HG02970 (cell line): Measurements from ENCODE around the gene EME2.
"Not testable (repeated sequence)": the region's sequence is repeated elsewhere in the genome, so short reads cannot be mapped to it uniquely, and the experiment has no call there.

Source experiments
- ATAC-seq: cut with Tn5 transposase; IDR thresholded peaks from one replicate; pipeline ENCODE4 v1.9.1; 2021; ENCODE audit warnings: mild to moderate bottlenecking, moderate library complexity, moderate number of reproducible peaks; ENCODE audit not compliant: unreplicated experiment, low FRiP score

Gene EME2, protein sequence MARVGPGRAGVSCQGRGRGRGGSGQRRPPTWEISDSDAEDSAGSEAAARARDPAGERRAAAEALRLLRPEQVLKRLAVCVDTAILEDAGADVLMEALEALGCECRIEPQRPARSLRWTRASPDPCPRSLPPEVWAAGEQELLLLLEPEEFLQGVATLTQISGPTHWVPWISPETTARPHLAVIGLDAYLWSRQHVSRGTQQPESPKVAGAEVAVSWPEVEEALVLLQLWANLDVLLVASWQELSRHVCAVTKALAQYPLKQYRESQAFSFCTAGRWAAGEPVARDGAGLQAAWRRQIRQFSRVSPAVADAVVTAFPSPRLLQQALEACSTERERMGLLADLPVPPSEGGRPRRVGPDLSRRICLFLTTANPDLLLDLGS

DNA sequence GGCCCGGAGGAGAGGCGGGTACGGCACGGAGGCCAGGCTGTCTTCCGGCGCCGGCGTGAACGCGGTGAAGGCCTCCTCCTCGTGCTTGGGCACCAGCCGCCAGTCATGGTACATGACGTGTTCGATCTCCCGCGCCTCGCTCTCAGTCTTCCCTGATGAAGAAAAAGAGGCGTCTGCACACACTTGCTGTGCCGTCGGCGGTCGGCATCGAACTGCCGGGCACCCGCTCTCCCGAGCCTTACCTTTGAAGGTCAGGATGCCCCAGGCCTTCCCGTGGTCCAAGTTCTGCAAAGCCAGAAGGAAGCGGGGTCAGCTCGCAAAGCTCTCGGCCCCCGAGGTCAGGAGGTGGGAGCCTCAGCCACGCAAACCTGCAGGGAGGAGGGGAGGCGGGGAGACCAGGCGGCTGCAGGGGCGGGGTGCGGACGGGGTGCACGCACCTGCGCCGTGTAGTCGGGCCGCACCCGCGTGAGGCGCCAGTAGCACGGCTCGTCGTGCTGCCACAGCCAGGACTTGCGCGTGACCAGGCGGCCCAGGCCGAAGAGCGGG is at the start of gene EME2:
TSS of gene EME2 (plus strand) at position 449 of the 546 bp plus-strand sequence. CDS start 418 bp downstream, outside the sequence.
- no peak for ATAC-seq

DNA sequence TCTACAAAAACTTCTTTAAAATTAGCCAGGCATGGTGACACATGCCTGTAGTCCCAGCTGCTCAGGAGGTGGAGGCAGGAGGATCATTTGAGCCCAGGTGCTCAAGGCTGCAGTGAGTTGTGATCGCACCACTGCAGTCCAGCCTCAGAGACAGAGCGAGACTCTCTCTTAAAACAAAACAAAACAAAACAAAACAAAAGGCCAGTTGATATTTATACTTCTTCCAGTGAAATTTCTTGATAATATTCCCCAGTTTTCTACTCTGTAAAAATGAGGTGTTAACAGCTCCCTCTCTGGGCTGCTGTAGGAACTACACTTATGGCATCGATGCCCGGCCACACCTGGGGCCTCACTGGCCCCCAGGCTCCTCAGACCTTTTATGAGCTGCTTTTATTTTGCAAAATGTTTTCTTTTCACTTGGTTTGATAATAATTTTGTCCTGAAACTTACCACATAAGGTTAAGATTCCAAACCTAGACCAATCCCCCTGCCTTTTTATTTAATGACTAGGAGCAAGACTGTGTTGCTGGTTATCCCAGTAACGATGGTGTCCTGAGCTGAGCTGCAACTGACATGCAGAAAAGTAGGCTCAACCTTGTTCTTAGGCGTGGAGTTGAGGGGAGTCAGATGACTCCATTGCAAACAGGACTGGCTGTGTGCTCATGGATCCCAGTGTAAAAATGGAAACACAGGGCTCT is 49.0 kb upstream of the EME2 start:
- no peak for ATAC-seq

DNA sequence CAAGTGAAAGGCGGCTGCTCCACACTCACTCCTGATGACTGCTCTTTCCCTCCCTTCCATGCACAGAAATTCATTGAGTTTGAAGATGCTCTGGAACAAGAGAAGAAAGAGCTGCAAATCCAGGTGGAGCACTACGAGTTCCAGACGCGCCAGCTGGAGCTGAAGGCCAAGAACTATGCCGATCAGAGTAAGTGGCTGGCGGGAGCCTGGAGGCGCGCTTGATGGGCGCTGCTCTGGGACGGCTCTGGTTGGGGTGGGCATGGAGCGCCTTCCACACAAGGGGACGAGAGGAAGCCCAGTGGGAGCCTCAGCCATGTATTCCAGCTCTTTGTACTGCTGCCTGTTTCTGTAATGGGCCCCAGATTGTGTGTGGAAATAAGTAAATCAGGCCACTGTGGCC is 48.1 kb upstream of the EME2 start:
- no peak for ATAC-seq

DNA sequence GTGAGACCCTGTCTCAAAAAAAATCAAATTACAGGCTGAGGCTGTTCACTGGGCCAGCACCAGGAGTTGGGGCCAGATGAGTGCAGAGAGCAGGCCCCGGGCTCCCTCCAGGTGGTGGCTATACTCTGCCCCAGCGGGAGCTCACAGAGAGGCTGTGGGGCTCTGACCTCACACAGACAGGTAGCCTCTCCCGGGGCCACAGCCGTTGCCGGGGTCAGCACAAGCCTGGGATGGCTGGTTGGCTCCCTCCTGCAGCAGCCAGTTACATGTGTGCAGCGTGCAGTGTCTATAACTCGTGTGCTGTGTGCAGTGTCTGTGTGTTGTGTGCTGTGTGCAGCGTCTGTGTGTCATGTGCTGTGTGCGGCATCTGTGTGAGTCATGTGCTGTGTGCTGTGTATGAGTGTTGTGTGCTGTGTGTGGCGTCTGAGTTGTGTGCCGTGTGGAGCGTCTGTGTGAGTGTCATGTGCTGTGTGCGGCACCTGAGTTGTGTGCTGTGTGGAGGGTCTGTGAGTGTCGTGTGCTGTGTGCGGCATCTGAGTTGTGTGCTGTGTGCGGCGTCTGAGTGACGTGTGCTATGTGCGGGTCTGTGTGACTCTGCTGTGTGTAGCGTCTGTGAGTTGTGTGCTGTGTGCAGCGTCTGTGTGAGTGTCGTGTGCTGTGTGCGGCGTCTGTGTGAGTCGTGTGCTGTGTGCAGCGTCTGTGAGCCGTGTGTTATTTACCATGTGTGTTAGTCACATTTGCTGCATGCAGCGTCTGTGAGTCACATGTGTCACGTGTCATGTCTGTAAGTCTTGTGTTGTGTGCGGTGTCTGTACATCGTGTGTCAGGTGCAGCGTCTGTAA is 45.7 kb upstream of the EME2 start:
- ATAC-seq: no peak

DNA sequence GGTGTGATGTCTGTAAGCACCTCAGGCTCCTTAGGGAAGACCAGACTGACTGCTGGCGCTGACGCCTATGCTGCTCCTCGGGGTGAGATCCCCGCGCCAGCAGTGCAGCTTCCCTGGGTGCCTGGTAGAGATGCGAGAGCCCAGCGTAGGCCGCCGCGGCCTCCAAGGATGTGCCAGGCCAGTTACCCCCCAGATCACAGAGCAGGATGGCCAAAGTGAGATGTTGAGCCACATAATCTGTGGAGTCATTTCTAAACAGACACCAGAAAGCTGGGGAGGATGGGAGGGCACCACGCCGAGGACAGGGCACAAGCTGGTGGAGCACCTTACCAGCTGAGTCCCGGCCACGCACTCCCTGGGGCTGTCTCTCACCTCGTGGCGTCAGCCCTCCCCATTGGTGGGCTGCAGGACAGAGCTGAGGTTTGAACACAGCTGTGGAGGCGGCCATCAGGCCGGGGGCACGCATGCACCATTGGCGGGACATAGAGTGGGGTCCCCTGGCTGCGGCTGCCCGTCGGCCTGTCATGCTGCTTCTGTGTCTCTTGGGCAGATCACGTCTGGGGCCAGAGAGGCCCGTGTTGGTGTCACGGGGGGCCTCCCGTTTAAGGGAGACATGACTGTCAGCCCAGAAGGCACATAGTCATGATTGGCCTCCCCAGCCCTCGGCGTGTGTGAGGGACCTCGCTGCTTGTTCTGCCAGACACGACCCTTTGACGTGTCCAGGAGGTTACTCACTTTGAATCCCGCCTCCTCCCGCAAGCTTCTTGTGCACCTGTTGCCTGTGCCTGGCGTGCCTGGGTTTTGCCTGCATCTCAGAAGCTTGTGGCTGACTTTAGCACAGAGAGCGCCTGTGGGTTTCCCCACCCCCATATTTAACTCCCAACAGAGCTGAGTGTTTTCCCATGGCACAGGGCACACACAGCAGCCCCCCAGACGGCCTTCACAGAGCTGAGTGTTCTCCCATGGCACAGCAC is 44.7 kb upstream of the EME2 start:
- no peak for ATAC-seq

DNA sequence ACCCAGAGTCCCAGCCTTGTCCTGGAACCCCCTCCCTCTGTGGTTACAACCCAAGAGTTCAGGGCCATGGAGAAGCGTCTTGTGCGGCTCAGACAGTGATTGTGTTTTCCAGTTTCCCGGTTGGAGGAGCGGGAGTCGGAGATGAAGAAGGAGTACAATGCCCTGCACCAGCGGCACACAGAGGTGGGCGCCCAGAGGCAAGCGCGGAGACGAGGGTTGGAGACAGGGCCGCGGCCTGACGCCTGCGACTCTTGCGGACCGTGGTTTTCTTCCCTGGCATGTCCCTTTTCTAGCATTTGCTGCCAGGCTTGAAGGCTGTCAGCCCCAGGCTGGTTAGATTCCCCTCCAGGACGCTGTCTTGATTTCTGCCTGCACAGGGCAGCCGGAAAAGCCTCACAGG is 43.6 kb upstream of the EME2 start:
- ATAC-seq: no peak

DNA sequence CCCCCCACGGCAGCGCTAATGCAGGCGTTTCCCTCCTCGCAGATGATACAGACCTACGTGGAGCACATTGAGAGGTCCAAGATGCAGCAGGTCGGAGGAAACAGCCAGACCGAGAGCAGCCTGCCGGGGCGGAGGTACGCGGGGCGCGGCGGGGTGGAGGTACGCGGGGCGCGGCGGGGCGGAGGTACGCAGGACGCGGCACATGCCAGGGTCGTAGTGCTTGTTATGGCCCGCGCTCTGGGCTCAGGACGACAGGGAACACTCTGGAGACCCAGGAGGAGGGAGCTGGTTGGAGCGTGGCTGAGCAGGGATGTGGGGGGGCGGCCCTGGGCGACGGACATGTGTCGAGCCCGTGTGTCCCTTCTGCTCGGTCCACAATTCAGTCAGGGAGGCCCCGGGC is 43.2 kb upstream of the EME2 start:
- no peak for ATAC-seq

DNA sequence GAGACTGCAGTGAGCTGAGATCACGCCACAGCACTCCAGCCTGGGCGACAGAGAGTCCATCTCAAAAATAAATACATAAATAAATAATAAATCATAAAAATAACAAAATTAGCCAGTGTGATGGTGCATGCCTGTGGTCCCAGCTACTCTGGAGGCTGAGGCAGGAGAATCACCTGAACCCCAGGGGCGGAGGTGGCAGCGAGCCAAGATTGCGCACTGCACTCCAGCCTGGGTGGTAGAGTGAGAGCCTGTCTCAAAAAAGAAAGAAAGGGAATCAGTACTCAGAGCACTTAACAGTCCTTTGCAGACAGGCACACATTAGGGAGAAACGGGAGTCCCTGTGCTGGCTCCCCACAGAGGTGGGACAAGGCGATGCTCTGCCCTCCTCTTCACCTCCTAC is 41.5 kb upstream of the EME2 start:
- no peak for ATAC-seq

DNA sequence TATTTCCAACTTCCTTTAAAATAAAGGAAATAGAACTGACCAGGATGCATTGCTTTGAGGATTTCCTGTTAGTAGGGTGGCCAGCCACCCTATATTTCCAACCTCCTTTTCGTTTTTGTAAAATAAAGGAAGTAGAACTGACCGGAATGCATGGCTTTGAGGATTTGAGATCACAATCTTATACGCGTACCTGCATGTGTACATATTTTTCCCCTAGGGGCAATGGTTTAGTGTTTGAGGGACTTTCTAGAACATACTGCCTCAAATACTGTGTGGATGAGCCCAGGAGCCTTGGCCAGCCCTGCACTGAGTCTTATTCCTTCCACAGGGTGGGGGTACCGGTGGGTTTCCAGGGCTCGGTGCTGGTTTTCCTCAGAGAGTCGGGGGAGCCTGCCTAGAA is 41.0 kb upstream of the EME2 start:
- no peak for ATAC-seq

DNA sequence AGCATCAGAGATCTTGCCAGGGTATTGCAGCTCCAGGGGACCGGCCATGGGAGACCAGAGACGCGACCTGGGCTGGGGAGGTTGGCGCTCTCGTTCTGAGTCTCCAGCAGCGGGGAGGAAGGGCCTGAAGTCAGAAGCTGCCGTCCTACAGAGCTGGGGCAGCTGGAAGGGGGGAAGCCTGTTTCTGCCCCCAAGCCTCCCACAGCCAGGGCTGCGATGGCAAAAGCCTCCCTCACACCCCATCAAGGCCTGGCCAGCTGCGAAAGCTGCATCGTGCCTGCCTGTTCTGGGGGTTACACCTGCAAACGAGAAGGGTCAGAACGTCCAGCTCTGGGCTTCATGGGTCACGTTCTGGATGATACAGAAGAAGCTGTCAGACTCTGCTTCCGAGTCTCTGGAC is 40.5 kb upstream of the EME2 start:
- no peak for ATAC-seq

DNA sequence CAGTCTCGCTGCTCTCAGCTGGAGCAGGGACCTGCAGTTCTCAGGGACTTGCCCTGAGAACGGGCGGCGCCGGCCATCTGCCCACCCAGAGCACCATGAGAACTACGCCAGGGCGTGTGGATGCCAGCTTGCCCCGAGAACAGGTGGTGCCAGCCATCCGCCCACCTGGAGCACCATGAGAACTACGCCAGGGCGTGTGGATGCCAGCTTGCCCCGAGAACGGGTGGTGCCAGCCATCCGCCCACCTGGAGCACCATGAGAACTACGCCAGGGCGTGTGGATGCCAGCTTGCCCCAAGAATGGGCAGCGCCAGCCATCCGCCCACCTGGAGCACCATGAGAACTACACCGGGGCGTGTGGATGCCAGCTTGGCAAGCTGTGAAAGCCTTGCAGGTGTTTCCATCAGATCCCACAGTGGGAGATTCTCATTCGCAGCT is 40.0 kb upstream of the EME2 start:
- ATAC-seq: not testable (repeated sequence)

DNA sequence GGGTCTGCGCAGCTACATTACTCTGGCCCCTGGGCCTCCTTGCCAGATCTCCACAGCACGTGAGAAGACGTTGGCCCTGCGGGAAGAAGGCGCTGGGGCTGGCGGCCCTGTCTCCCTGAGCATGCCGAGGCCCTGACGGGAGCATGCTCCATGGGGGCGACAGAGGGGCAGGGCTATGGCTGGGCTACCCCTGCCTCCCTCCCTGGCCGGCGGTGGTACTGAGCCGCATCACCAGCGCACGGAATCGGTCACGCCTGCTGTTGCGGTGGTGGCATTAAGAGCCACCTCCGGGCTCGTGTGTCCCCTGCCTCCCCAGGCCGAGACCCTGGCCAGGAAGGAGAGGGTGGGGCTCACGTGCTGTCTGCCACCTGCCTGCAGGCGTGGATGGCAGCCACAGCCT is 38.5 kb upstream of the EME2 start:
- ATAC-seq: no peak

DNA sequence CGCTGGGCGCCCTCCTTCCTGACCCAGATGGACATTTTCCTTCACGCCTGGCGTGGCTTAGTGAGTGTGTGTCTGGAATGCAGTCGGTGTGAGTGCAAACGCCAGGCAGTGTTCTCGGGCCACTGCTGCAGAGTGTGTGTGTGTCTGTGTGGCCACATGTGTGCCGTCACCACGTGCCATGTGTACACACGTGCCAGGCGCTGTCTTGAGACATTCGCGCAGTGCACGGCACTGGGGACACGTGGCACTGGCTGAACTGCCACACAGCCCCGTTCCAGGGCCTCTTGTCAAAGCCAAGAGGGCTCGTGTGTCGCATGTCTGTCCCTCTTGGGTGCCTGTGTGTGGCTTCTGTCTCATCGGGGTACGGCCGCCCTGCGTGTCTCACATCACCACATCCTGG is 37.8 kb upstream of the EME2 start:
- ATAC-seq: no peak

DNA sequence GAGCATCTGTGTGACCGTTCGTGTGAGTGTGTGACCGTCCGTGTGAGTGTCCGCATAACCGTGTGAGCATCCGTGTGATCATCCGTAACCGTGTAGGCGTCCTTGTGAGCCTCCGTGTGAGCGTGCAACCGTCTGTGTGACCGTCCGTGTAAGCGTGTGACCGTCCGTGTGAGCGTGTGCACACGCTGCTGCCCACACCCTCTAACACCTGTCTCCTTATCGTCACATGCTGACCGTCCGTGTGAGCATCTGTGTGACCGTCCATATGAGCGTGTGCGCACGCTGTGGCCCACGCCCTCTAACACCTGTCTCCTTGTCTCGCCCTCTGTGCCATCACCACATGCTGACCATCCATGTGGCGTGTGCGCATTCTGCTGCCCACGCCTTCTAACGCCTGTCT is 32.4 kb upstream of the EME2 start:
- ATAC-seq: no peak

DNA sequence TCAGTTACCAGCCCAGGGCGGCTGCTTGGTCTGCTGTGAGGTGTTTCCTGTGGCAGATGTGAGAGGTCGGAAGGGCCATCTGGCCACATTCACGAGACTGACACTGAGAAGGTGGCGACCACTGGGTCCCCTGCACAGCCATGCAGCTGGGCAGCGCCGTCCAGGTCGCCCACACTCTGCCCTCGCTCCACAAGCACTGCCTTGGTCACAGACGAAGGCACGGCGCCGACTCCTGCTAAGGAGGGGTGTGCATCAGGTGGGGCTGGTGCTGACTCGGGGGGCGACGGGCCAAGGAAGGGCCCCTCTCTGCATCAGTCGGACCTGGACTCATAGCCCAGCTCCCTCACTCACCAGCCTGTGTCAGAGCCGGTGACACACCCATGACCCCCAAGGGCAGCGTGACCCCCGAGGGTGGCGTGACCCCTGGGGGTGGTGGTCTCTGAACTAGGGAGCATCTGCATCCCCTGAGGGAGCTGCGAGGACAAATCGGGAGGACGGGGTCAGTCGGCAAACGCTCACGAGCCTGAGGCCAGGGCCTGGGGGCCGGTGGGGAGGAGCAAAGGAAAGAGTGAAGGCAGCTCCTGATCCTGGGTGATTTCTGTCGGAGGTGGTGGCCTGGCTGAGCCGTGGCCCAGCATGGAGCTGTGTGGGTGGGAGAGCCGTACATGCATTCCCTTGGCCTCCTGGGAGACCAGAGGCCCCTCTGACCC is 31.7 kb upstream of the EME2 start:
- no peak for ATAC-seq

DNA sequence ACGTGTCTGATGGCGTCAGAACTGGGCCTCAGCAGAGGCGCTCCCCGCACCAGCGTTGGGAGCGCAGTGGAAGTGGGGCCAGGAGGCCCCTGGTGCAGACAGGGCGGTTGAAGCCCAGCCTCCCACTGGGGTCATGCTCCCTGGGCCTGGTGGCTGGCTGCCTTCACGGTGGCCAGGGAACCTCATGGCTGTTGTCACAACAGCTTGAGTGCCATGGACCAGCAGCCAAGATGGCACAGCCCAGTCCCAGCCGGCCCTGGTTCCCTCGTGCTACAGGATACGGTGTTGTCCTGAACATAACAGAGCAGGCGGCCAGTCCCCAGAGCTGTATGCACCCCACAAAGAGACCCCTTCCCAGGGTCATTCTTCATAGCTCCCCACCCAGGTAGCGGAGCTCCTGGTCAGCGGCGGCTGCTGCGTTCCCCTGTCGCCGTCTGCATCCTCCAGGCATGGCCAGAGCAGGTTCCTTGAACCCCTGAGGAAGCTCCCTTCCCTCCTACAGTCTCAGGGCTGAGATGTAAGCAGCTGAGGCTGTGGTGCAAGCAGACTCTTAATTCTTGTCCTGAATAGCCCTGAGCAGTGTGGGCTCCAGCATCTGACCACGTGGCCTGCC is 31.0 kb upstream of the EME2 start:
- ATAC-seq: no peak

DNA sequence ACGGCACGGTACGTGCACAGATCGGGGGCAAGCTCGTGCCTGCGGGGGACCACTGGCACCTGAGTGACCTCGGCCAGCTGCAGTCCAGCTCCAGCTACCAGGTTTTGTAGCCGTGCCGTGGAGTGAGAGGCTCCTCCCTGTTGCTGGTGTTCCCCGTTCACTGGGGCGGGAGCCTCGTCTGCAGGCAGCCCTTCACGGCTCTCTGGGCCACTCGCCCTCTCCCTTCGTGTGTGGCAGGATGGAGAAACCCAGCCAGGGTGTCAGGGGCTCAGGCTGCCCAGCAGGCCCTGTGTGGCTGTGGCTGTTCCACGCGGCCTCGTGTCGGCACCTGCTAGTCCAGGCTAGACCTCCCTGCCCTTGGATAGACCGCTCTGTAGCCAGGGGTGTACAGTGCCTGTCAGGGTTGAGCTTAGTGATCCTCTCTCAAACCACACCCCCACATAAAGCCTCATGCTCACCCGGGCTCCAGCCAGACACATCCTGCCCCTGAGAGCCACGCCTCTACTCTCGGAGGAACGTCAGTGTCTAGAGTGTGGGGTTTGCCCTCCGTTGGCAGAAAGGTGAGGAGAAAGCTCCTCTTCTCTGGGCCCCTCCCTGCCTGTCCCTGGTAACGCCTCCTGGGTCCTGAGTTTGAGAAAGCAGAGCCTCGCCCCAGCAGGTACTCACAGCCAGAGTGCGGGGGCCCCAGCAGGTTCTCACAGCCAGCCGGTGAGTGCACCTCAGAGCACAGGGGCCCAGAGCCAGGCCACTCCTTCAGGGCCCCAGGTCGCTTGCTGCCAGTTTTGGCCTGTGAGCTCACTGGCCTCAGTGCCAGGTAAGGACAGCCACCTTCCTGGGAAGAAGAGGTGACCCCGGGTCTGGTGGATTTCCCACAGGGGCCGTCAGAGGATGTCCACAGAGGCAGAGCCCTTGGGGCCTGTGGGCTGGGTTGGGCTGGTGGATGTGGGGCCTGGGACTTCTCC is 29.0 kb upstream of the EME2 start:
- no peak for ATAC-seq
